ENCODE measurements around the gene TAF6.
A peak's percentile ranks its signal among the peaks of the same experiment; 100 is the strongest.

TAF6 gene

DNA sequence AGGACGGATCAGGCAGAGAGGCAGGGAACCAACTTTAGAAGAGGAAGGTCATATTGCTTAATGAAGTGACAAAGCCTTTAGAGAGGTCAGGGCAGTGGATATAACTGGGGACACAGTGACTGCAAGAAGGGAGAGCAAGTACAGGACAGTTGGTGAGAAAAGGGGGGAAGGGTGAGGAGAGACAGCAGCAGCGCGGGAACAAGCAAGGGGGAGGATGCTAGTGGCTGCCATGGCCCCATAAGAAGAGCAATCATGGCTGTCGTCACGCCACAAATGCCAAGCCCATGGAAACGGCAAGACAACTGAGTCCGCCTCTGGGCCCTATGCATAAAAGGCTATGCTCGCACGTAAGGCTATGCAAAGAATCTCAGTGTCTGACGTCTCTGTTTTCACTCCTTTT is 46.7 kb downstream of the TAF6 start:
- H3K27ac ChIP-seq (replicated peaks) = no peak overlapping the region
- TF ChIP-seq SPI1 (IDR thresholded peaks at IDR 0.05; ENCODE audit: borderline replicate concordance, low read depth) (no peak), POLR2AphosphoS5 (IDR thresholded peaks at IDR 0.05; ENCODE audit: low read depth) (no peak), GABPA (IDR thresholded peaks at IDR 0.05; ENCODE audit: low read depth) (no peak), CTCF (IDR thresholded peaks at IDR 0.05; ENCODE audit: insufficient read depth, low read length) (no peak)
- TF ChIP-seq, protein P1, sequence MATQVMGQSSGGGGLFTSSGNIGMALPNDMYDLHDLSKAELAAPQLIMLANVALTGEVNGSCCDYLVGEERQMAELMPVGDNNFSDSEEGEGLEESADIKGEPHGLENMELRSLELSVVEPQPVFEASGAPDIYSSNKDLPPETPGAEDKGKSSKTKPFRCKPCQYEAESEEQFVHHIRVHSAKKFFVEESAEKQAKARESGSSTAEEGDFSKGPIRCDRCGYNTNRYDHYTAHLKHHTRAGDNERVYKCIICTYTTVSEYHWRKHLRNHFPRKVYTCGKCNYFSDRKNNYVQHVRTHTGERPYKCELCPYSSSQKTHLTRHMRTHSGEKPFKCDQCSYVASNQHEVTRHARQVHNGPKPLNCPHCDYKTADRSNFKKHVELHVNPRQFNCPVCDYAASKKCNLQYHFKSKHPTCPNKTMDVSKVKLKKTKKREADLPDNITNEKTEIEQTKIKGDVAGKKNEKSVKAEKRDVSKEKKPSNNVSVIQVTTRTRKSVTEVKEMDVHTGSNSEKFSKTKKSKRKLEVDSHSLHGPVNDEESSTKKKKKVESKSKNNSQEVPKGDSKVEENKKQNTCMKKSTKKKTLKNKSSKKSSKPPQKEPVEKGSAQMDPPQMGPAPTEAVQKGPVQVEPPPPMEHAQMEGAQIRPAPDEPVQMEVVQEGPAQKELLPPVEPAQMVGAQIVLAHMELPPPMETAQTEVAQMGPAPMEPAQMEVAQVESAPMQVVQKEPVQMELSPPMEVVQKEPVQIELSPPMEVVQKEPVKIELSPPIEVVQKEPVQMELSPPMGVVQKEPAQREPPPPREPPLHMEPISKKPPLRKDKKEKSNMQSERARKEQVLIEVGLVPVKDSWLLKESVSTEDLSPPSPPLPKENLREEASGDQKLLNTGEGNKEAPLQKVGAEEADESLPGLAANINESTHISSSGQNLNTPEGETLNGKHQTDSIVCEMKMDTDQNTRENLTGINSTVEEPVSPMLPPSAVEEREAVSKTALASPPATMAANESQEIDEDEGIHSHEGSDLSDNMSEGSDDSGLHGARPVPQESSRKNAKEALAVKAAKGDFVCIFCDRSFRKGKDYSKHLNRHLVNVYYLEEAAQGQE (IDR thresholded peaks at IDR 0.05; ENCODE audit: insufficient replicate concordance, low read depth) = no peak
- H3K4me3 ChIP-seq (replicated peaks; ENCODE audit: insufficient read depth, low read length) = no peak overlapping the region
- no peaks in the 10 kb centered on the region for H3K27me3 ChIP-seq (ENCODE audit: insufficient read depth, poor library complexity, severe bottlenecking)
- DNase-seq (ENCODE audit: low read depth in 1 of 2, low spot score in 1 of 2) = no peak

GRCh38 chr7:100071018-100071723 is 48.0 kb downstream of the TAF6 start:
- H3K4me3 ChIP-seq (replicated peaks; ENCODE audit: insufficient read depth, low read length) = no peak overlapping the region
- TF ChIP-seq POLR2AphosphoS5 (IDR thresholded peaks at IDR 0.05; ENCODE audit: low read depth) (peak; percentile 54; the same call in 1 of the 2 replicates), GABPA (IDR thresholded peaks at IDR 0.05; ENCODE audit: low read depth) (no peak)
- H3K27ac ChIP-seq (replicated peaks) = no peak overlapping the region
- no peaks in the 10 kb centered on the region for H3K27me3 ChIP-seq (ENCODE audit: insufficient read depth, poor library complexity, severe bottlenecking)
- no peak for DNase-seq (ENCODE audit: low read depth in 1 of 2, low spot score in 1 of 2)

DNA sequence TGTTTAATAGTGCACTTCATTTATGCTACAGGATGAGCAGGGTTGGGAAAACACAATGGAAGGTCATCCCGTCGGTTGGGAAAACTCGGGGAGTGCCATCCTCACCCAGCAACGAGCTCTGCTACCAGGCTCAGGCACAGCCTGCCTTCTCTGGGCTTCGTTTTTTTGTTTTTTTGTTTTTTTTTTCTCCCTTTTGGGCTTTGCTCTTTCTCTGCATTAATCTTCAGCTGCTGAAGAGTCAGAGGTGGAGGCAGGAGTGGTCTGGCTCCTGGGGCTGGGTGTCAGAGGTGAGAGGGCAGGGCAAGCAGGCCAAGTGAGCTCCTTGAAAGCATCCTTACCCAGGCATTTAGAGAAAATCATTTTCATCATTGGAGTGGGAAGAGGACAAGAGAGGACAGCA is 49.2 kb downstream of the TAF6 start:
- DNase-seq (ENCODE audit: low read depth in 1 of 2, low spot score in 1 of 2) = no peak
- no peak overlapping the region for H3K27ac ChIP-seq (replicated peaks)
- TF ChIP-seq SPI1 (IDR thresholded peaks at IDR 0.05; ENCODE audit: borderline replicate concordance, low read depth) (no peak), GABPA (IDR thresholded peaks at IDR 0.05; ENCODE audit: low read depth) (no peak), POLR2AphosphoS5 (IDR thresholded peaks at IDR 0.05; ENCODE audit: low read depth) (no peak), CTCF (IDR thresholded peaks at IDR 0.05; ENCODE audit: insufficient read depth, low read length) (no peak)
- no peaks in the 10 kb centered on the region for H3K27me3 ChIP-seq (ENCODE audit: insufficient read depth, poor library complexity, severe bottlenecking)
- H3K4me3 ChIP-seq (replicated peaks; ENCODE audit: insufficient read depth, low read length) = no peak overlapping the region

DNA sequence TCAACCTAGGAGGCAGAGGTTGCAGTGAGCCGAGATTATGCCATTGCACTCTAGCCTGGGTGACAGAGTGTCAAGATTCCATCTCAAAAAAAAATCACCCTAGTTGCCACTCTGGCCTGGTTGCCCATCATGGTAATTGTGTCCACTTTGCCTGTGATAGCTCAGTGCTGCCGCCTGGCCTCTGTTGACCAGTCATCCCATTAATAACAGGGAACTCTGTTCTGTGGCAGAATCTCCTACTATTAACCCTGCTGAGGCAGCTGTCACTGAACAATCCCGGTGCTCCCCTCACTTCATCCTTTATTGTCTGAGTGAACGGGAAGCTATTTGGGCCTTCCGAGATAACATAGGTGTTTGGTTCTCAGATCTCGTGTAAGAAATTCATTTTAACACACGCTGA is 52.2 kb downstream of the TAF6 start:
- TF ChIP-seq GABPA (IDR thresholded peaks at IDR 0.05; ENCODE audit: low read depth) (no peak), POLR2AphosphoS5 (IDR thresholded peaks at IDR 0.05; ENCODE audit: low read depth) (peak; percentile 17; the same call in 1 of the 2 replicates)

DNA sequence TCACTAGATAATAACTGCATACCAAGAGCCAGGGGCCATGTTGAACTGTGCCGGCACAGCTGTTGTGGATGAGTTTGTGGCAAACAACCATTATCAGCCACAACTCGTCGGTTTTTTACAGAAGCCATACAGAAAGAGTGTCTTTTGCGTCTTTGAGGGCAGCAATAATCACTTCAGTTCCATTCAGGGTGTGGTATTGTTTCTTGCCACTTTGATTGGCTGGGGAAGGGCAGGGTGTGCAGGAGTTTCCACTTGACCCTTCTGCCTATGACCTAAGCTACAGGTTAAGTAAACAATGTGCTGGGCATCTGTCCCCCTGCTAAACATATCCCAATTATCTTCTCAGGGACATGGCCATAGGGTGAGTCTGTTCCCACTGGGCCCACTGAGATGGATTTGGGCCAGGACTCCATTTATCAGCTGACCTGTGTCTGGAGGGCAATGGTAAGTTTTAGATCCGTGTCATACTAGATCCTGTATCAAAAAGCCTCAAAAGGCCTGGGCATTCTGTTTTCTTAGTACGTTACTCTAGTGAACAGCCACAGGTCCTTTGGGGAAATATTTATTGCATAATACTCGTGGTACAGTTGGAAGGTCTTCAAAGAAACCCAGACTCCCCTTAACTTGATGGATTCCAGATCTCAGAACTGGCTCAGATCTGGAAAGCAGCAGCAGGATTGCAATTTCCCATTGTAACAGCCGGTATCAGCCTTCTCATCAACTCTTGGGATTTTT is 53.5 kb downstream of the TAF6 start:
- H3K27me3 ChIP-seq (ENCODE audit: insufficient read depth, poor library complexity, severe bottlenecking) = no peaks in the 10 kb centered on the region
- H3K27ac ChIP-seq (replicated peaks) = no peak overlapping the region
- no peak for DNase-seq (ENCODE audit: low read depth in 1 of 2, low spot score in 1 of 2)
- TF ChIP-seq SPI1 (IDR thresholded peaks at IDR 0.05; ENCODE audit: borderline replicate concordance, low read depth) = no peak
- TF ChIP-seq POLR2AphosphoS5 (IDR thresholded peaks at IDR 0.05; ENCODE audit: low read depth) = no peak; the same call in none of the 2 replicates
- TF ChIP-seq, protein P1 (IDR thresholded peaks at IDR 0.05; ENCODE audit: insufficient replicate concordance, low read depth) = no peak
- no peak for TF ChIP-seq GABPA (IDR thresholded peaks at IDR 0.05; ENCODE audit: low read depth)
- no peak for TF ChIP-seq CTCF (IDR thresholded peaks at IDR 0.05; ENCODE audit: insufficient read depth, low read length)
- H3K4me3 ChIP-seq (replicated peaks; ENCODE audit: insufficient read depth, low read length) = no peak overlapping the region

More for the DNA sequence above, 52.2 kb downstream of the TAF6 start:
- no peak overlapping the region for H3K27ac ChIP-seq (replicated peaks)
- no peaks in the 10 kb centered on the region for H3K27me3 ChIP-seq (ENCODE audit: insufficient read depth, poor library complexity, severe bottlenecking)
- no peak overlapping the region for H3K4me3 ChIP-seq (replicated peaks; ENCODE audit: insufficient read depth, low read length)
- no peak for DNase-seq (ENCODE audit: low read depth in 1 of 2, low spot score in 1 of 2)

Data from HL-60 (cell line).